K562 (cell line): ENCODE results near the gene TMEM234. TPM values are rescaled to one million over a fixed set of nuclear protein-coding genes. Genes with fewer than 3 reads are reported as not detected.
A peak's percentile ranks its signal among the peaks of the same experiment; 100 is the strongest.

Source experiments
- ARID1B ChIP-seq: fragments of 450-650 bp; IDR thresholded peaks from 2 replicates; pipeline ENCODE4 v1.6.1; 2016; ENCODE audit warnings: antibody characterized with exemption, mild to moderate bottlenecking, inconsistent platforms
- CEBPB ChIP-seq: fragments of 450-650 bp; IDR thresholded peaks from 2 replicates; pipeline ENCODE4 v1.6.1; 2016; ENCODE audit warnings: missing genetic modification characterization, missing compliant biosample characterization
- DPF2 ChIP-seq: fragments of 450-650 bp; IDR thresholded peaks from 2 replicates; pipeline ENCODE4 v1.6.1; 2016
- ILK ChIP-seq: fragments of 450-650 bp; IDR thresholded peaks from 2 replicates; pipeline ENCODE4 v1.6.1; 2016; ENCODE audit warnings: missing genetic modification characterization, low read depth, mild to moderate bottlenecking, missing compliant biosample characterization, moderate library complexity, borderline replicate concordance
- JUND ChIP-seq, 2 experiments: IDR thresholded peaks; 2 replicates in 1 of 2; 3 replicates in 1 of 2; pipeline ENCODE4 v1.6.1; 2011; ENCODE audit warnings: borderline replicate concordance in 2 of 2, low read depth in 2 of 2, low read length in 2 of 2, improper control_type of control experiment in 1 of 2, missing biosample characterization in 1 of 2, missing genetic modification characterization in 1 of 2, missing genetic modification reagents in 1 of 2
- KAT7 ChIP-seq: sonication (generic); formaldehyde crosslinking; IDR thresholded peaks from 2 replicates; pipeline ENCODE4 v1.8.0; 2022; ENCODE audit warnings: missing genetic modification reagents, mild to moderate bottlenecking, borderline replicate concordance
- NCOA6 ChIP-seq: fragments of 450-650 bp; IDR thresholded peaks from 2 replicates; pipeline ENCODE4 v1.6.1; 2017; ENCODE audit warnings: mild to moderate bottlenecking
- NONO ChIP-seq, 2 experiments: fragments of 200-400 bp in 1 of 2; fragments of 450-650 bp in 1 of 2; formaldehyde crosslinking in 1 of 2; IDR thresholded peaks; 2 replicates each; pipeline ENCODE4 v1.6.1; 2017; ENCODE audit warnings: low read depth in 2 of 2, mild to moderate bottlenecking in 2 of 2, moderate library complexity in 2 of 2, low read length in 1 of 2
- PHF8 ChIP-seq: fragments of 200-600 bp; sonication (generic); IDR thresholded peaks from 2 replicates; pipeline ENCODE4 v1.6.1; 2012; ENCODE audit warnings: mixed run types, mild to moderate bottlenecking, inconsistent platforms, low read length, moderate library complexity, borderline replicate concordance
- POLR2B ChIP-seq: fragments of 450-650 bp; IDR thresholded peaks from 2 replicates; pipeline ENCODE4 v1.6.1; 2018; ENCODE audit warnings: low read depth; ENCODE audit not compliant: partially characterized antibody
- SIN3A ChIP-seq, 2 experiments: fragments of 150-350 bp in 1 of 2; IDR thresholded peaks; 2 replicates each; pipeline ENCODE4 v1.6.1; 2011 to 2016; ENCODE audit warnings: borderline replicate concordance in 2 of 2, low read depth in 2 of 2, low read length in 2 of 2, mild to moderate bottlenecking in 2 of 2, moderate library complexity in 2 of 2; ENCODE audit not compliant: control insufficient read depth in 1 of 2
- TAF1 ChIP-seq: IDR thresholded peaks from 2 replicates; pipeline ENCODE4 v1.6.1; 2011; ENCODE audit warnings: mild to moderate bottlenecking, low read length, moderate library complexity; ENCODE audit not compliant: insufficient read depth, control insufficient read depth, severe bottlenecking; ENCODE audit errors: extremely low read depth
- TBP ChIP-seq: optimal IDR thresholded peaks from 2 replicates; pipeline ENCODE3; 2011; ENCODE audit warnings: low read depth, low read length, improper control_type of control experiment
- ZBTB7A ChIP-seq: IDR thresholded peaks from 2 replicates; pipeline ENCODE4 v1.6.1; 2011; ENCODE audit warnings: low read depth, mild to moderate bottlenecking, low read length, moderate library complexity, borderline replicate concordance; ENCODE audit not compliant: control insufficient read depth
- ZNF445 ChIP-seq: fragments of 250-450 bp; sonication (Bioruptor Pico); IDR thresholded peaks from 2 replicates; pipeline ENCODE4 v1.4.0; 2020; ENCODE audit warnings: low read depth, mild to moderate bottlenecking, moderate library complexity
- polyA plus RNA-seq, 8 experiments: library from polyadenylated mRNA; depleted of rRNA in 4 of 8; stranded (reverse) in 5 of 8; unstranded in 3 of 8; fragments of >200 nt; fragmentation: Nextera tagmentation in 2 of 8; fragmentation: Illumina TruSeq in 1 of 8; extraction: Ambion mirVana in 2 of 8; extraction: Trizol in 1 of 8; gene quantifications; 2 replicates each; pipeline versions ENCODE4 v1.2.1 to v1.2.3, GENCODE V29; 2011 to 2014; ENCODE audit warnings: inconsistent platforms in 1 of 8, missing spikeins in 1 of 8
- total RNA-seq, 7 experiments: library from RNA; depleted of rRNA in 6 of 7; stranded (reverse); fragments of >200 nt in 6 of 7; fragmentation: Illumina TruSeq in 2 of 7; extraction: Trizol in 2 of 7; gene quantifications; 2 replicates each; pipeline versions ENCODE4 v1.2.1 to v1.2.3, GENCODE V29; 2011 to 2021; ENCODE audit warnings: low replicate concordance in 1 of 7
- TF ChIP-seq, protein P1 (sequence below): fragments of 450-650 bp; IDR thresholded peaks from 2 replicates; pipeline ENCODE4 v1.6.1; 2017; ENCODE audit warnings: antibody characterized with exemption, mild to moderate bottlenecking
- TF ChIP-seq, protein P2 (sequence below), 2 experiments: IDR thresholded peaks; 2 replicates each; pipeline ENCODE4 v1.6.1; 2011; ENCODE audit warnings: borderline replicate concordance in 1 of 2, control low read depth in 1 of 2, low read depth in 1 of 2, low read length in 1 of 2, mild to moderate bottlenecking in 1 of 2, mixed read lengths in 1 of 2, moderate library complexity in 1 of 2; ENCODE audit not compliant: insufficient read depth in 1 of 2, insufficient read length in 1 of 2, poor library complexity in 1 of 2, severe bottlenecking in 1 of 2; ENCODE audit errors: extremely low read depth in 1 of 2

TMEM234 gene
- total and polyA plus RNA-seq, 9 of the 15 experiments (the other 6 are each of a cell fraction or from before 2014, with no cell fraction given): 5.0 to 12.9 (median 7.6) TPM

DNA sequence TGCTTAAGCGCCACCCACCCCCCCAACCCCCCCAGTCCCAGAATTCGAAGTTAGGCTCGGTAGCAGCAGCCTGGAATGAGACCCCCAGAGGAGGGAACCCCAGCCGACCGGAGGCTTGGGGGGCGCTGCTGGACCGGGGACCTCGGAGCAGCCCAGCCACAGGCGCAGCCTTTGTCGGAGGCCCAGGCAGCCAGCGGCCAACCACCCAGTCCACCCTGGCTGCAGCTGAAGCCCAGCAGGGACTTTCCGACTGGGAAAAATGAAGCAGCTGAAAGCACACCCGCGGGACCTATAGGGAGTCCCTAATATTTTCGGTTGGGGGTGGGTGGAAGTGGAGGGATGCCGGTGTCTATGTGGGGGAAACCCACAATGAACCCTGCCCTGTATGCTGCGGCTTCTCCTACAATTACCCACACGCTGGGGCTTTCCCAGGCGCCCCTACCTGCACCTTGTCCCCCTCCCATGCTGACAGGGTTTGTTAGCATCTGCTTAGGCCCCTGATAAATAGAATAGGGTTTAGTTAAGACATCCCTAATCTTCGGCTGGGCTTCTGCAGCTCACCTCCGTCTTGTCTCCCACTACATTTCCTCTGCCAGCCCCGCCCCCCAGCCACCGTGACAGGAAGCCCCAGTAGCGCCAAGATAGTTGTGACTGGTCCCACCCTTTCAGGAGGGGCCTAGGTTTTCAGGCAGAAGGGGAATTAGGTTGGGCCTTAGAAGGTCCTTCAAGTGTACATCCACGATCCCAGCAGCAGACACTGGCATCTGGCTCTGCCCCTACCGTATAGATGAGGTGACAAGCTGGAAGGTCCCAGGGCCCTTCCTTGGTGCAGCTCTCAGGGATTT is 20.9 kb downstream of the TMEM234 start (continued):
- TF ChIP-seq POLR2B (peak; percentile 34), DPF2 (0 out of 2 replicates have a peak, but pooled peaks have one; percentile 36), TBP (peak; percentile 60), ARID1B (peak; percentile 16; the same call in 1 of the 2 replicates), NONO (IDR thresholded peaks at IDR 0.05; ENCODE audit: low read depth in 2 of 2, low read length in 1 of 2) (0 out of 4 replicates have a peak, but pooled peaks of 1 of the 2 experiments have one; percentile 42), KAT7 (CRISPR knock-in tag) (0 out of 2 replicates have a peak, but pooled peaks have one; percentile 62), ZBTB7A (peak; percentile 16), SIN3A (IDR thresholded peaks at IDR 0.05; ENCODE audit: borderline replicate concordance in 2 of 2, control insufficient read depth in 1 of 2, low read depth in 2 of 2, low read length in 2 of 2) (peak; percentile 44 to 58; a peak in 2 of 4 replicates), TAF1 (peak; percentile 73), ILK (tag) (no peak), PHF8 (peak; percentile 46; the same call in 1 of the 2 replicates), ZNF445 (CRISPR knock-in tag) (no peak), NCOA6 (no peak), JUND (IDR thresholded peaks at IDR 0.05; ENCODE audit: borderline replicate concordance, low read depth, low read length) (peak; percentile 15; the same call in 1 of the 2 replicates), JUND (tag; IDR thresholded peaks at IDR 0.05; ENCODE audit: borderline replicate concordance, low read depth, low read length) (no peak), CEBPB (tag) (no peak)
- TF ChIP-seq, protein P1, sequence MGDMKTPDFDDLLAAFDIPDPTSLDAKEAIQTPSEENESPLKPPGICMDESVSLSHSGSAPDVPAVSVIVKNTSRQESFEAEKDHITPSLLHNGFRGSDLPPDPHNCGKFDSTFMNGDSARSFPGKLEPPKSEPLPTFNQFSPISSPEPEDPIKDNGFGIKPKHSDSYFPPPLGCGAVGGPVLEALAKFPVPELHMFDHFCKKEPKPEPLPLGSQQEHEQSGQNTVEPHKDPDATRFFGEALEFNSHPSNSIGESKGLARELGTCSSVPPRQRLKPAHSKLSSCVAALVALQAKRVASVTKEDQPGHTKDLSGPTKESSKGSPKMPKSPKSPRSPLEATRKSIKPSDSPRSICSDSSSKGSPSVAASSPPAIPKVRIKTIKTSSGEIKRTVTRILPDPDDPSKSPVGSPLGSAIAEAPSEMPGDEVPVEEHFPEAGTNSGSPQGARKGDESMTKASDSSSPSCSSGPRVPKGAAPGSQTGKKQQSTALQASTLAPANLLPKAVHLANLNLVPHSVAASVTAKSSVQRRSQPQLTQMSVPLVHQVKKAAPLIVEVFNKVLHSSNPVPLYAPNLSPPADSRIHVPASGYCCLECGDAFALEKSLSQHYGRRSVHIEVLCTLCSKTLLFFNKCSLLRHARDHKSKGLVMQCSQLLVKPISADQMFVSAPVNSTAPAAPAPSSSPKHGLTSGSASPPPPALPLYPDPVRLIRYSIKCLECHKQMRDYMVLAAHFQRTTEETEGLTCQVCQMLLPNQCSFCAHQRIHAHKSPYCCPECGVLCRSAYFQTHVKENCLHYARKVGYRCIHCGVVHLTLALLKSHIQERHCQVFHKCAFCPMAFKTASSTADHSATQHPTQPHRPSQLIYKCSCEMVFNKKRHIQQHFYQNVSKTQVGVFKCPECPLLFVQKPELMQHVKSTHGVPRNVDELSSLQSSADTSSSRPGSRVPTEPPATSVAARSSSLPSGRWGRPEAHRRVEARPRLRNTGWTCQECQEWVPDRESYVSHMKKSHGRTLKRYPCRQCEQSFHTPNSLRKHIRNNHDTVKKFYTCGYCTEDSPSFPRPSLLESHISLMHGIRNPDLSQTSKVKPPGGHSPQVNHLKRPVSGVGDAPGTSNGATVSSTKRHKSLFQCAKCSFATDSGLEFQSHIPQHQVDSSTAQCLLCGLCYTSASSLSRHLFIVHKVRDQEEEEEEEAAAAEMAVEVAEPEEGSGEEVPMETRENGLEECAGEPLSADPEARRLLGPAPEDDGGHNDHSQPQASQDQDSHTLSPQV: 0 out of 2 replicates have a peak, but pooled peaks have one; percentile 27
- TF ChIP-seq, protein P2, sequence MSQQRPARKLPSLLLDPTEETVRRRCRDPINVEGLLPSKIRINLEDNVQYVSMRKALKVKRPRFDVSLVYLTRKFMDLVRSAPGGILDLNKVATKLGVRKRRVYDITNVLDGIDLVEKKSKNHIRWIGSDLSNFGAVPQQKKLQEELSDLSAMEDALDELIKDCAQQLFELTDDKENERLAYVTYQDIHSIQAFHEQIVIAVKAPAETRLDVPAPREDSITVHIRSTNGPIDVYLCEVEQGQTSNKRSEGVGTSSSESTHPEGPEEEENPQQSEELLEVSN (IDR thresholded peaks at IDR 0.05; ENCODE audit: borderline replicate concordance in 1 of 2, extremely low read depth in 1 of 2, insufficient read depth in 1 of 2, insufficient read length in 1 of 2, low read depth in 1 of 2, low read length in 1 of 2, poor library complexity in 1 of 2, severe bottlenecking in 1 of 2): peak in 1 of 2 experiments; percentile 46
